GM23338 (cell line): ENCODE data around the gene ENOX1. TPM values are rescaled to one million over a fixed set of nuclear protein-coding genes. Genes with fewer than 3 reads are reported as not detected.

Experiments
- ATAC-seq: fragments of 200-7000 bp; cut with Tn5 transposase; 3 replicates; pipeline ENCODE4 v1.9.1; 2020
- DNase-seq: peaks from one replicate; pipeline ENCODE4 v3.0.0-alpha.2; 2015; ENCODE audit warnings: low spot score
- H2AFZ ChIP-seq: fragments of 200-600 bp; sonication (generic); 2 replicates; pipeline ENCODE4 v1.8.0; 2016; ENCODE audit warnings: antibody characterized with exemption, mild to moderate bottlenecking, moderate library complexity
- H3F3A ChIP-seq: fragments of 200-600 bp; sonication (generic); replicated peaks from 2 replicates; pipeline ENCODE4 v1.8.0; 2017; ENCODE audit warnings: antibody characterized with exemption, mixed run types, low read depth
- H3K27ac ChIP-seq: fragments of 200-600 bp; sonication (generic); 2 replicates; pipeline ENCODE4 v1.6.1; 2016; ENCODE audit warnings: low read depth
- H3K27me3 ChIP-seq: fragments of 200-600 bp; sonication (generic); 2 replicates; pipeline ENCODE4 v1.8.0; 2016; ENCODE audit warnings: mild to moderate bottlenecking, mixed run types, moderate library complexity; ENCODE audit not compliant: insufficient read depth
- H3K36me3 ChIP-seq: fragments of 200-600 bp; sonication (generic); 2 replicates; pipeline ENCODE4 v1.8.0; 2016; ENCODE audit warnings: mild to moderate bottlenecking; ENCODE audit not compliant: insufficient read depth
- H3K4me1 ChIP-seq: fragments of 200-600 bp; sonication (generic); 2 replicates; pipeline ENCODE4 v1.8.0; 2016; ENCODE audit warnings: mild to moderate bottlenecking, moderate library complexity; ENCODE audit not compliant: insufficient read depth
- H3K4me2 ChIP-seq: fragments of 200-600 bp; sonication (generic); 2 replicates; pipeline ENCODE4 v1.7.1; 2017; ENCODE audit warnings: mixed run types
- H3K4me3 ChIP-seq: fragments of 200-600 bp; sonication (generic); 2 replicates; pipeline ENCODE4 v1.6.1; 2016; ENCODE audit warnings: mixed run types
- H3K79me2 ChIP-seq: fragments of 200-600 bp; sonication (generic); replicated peaks from 2 replicates; pipeline ENCODE4 v1.8.0; 2017; ENCODE audit warnings: mild to moderate bottlenecking; ENCODE audit not compliant: insufficient read depth
- H3K9me2 ChIP-seq: fragments of 200-600 bp; sonication (generic); 2 replicates; pipeline ENCODE4 v1.8.0; 2017; ENCODE audit not compliant: insufficient read depth
- H4K20me1 ChIP-seq: fragments of 200-600 bp; sonication (generic); replicated peaks from 2 replicates; pipeline ENCODE4 v1.8.0; 2017; ENCODE audit warnings: mild to moderate bottlenecking; ENCODE audit not compliant: insufficient read depth
- H3K27ac Mint-ChIP-seq: 2 replicates; pipeline ENCODE4 v1.8.0; 2020; ENCODE audit warnings: inconsistent platforms, mild to moderate bottlenecking, moderate library complexity, mixed read lengths
- H3K27me3 Mint-ChIP-seq: 3 replicates; pipeline ENCODE4 v1.8.0; 2022; ENCODE audit warnings: low read depth, mild to moderate bottlenecking, moderate library complexity, mixed read lengths, inconsistent platforms; ENCODE audit not compliant: insufficient read depth, poor library complexity
- H3K36me3 Mint-ChIP-seq: 3 replicates; pipeline ENCODE4 v1.8.0; 2021; ENCODE audit warnings: low read depth, mild to moderate bottlenecking, inconsistent platforms, moderate library complexity, mixed read lengths
- H3K4me1 Mint-ChIP-seq: 3 replicates; pipeline ENCODE4 v1.8.0; 2020; ENCODE audit warnings: mild to moderate bottlenecking, inconsistent platforms, mixed read lengths
- H3K4me3 Mint-ChIP-seq: 3 replicates; pipeline ENCODE4 v1.8.0; 2021; ENCODE audit warnings: moderate library complexity, mild to moderate bottlenecking, inconsistent platforms, mixed read lengths
- H3K9me3 Mint-ChIP-seq: 3 replicates; pipeline ENCODE4 v1.8.0; 2020; ENCODE audit warnings: moderate library complexity, mild to moderate bottlenecking, inconsistent platforms, mixed read lengths
- CREB1 ChIP-seq: fragments of 250-450 bp; sonication (Bioruptor Pico); IDR thresholded peaks from 2 replicates; pipeline ENCODE4 v1.5.0; 2020; ENCODE audit warnings: low read depth, mild to moderate bottlenecking, moderate library complexity
- CTCF ChIP-seq, 2 experiments: fragments of 200-600 bp in 1 of 2; sonication (generic) in 1 of 2; conservative IDR thresholded peaks; 2 replicates each; pipeline versions ENCODE4 v1.5.1 to v1.6.1; 2016 to 2017; ENCODE audit warnings: antibody characterized with exemption in 2 of 2, low read depth in 2 of 2, mild to moderate bottlenecking in 2 of 2, moderate library complexity in 1 of 2
- ETS1 ChIP-seq: IDR thresholded peaks from 2 replicates; pipeline ENCODE4 v1.6.1; 2016; ENCODE audit warnings: antibody characterized with exemption
- EZH2 ChIP-seq: fragments of 200-600 bp; sonication (generic); IDR thresholded peaks from one replicate; pipeline ENCODE4 v1.8.0; 2017; ENCODE audit warnings: antibody characterized with exemption, mild to moderate bottlenecking, low read depth; ENCODE audit not compliant: unreplicated experiment
- EZH2phosphoT487 ChIP-seq: fragments of 200-600 bp; sonication (generic); IDR thresholded peaks from one replicate; pipeline ENCODE4 v1.8.1; 2018; ENCODE audit warnings: antibody characterized with exemption; ENCODE audit not compliant: unreplicated experiment
- JUNB ChIP-seq: IDR thresholded peaks from one replicate; pipeline ENCODE4 v1.6.1; 2016; ENCODE audit warnings: antibody characterized with exemption; ENCODE audit not compliant: unreplicated experiment
- NANOG ChIP-seq: IDR thresholded peaks from 2 replicates; pipeline ENCODE4 v1.6.1; 2016; ENCODE audit warnings: antibody characterized with exemption, borderline replicate concordance
- POLR2AphosphoS5 ChIP-seq: IDR thresholded peaks from 2 replicates; pipeline ENCODE4 v1.6.1; 2016; ENCODE audit warnings: antibody characterized with exemption, low read depth
- REST ChIP-seq: IDR thresholded peaks from one replicate; pipeline ENCODE4 v1.6.1; 2018; ENCODE audit warnings: antibody characterized with exemption; ENCODE audit not compliant: unreplicated experiment
- STAT1 ChIP-seq: IDR thresholded peaks from one replicate; pipeline ENCODE4 v1.6.1; 2016; ENCODE audit warnings: antibody characterized with exemption; ENCODE audit not compliant: unreplicated experiment
- ZNF114 ChIP-seq: fragments of 250-450 bp; sonication (Bioruptor Pico); IDR thresholded peaks from 2 replicates; pipeline ENCODE4 v1.5.0; 2020; ENCODE audit warnings: mild to moderate bottlenecking, moderate library complexity
- ZNF331 ChIP-seq: fragments of 250-450 bp; sonication (Bioruptor Pico); IDR thresholded peaks from 2 replicates; pipeline ENCODE4 v1.5.0; 2020; ENCODE audit warnings: low read depth, mild to moderate bottlenecking, moderate library complexity
- ZNF462 ChIP-seq: fragments of 250-450 bp; sonication (Bioruptor Pico); IDR thresholded peaks from 2 replicates; pipeline ENCODE4 v1.5.0; 2020; ENCODE audit warnings: mild to moderate bottlenecking, moderate library complexity
- polyA plus RNA-seq: library from polyadenylated mRNA; unstranded; fragments of >200 nt; fragmentation: Nextera tagmentation; extraction: Ambion mirVana; gene quantifications from 2 replicates; pipeline ENCODE4 v1.2.1, GENCODE V29; 2016
- total RNA-seq: library from RNA; depleted of rRNA; stranded (reverse); fragments of >200 nt; shearing (Covaris generic); gene quantifications from 2 replicates; pipeline ENCODE4 v1.2.3, GENCODE V29; 2014

ENOX1 gene
- total and polyA plus RNA-seq, 2 experiments from 2014 or later, result 0.66 to 0.81 TPM

GRCh38 chr13:43493496-43494000 lies 293.2 kb downstream of the ENOX1 start:
- 0 out of 2 replicates have a peak overlapping the region, but pooled peaks have one; percentile 43 for H2AFZ ChIP-seq
- no peak overlapping the region for H3K4me2 ChIP-seq
- H3K4me1 ChIP-seq, result no peaks in the 10 kb centered on the region
- H4K20me1 ChIP-seq, result no peaks in the 10 kb centered on the region
- no peak overlapping the region for H3K4me3 ChIP-seq
- no peak overlapping the region for H3K27ac Mint-ChIP-seq
- no peak for TF ChIP-seq ZNF462
- no peak for TF ChIP-seq EZH2phosphoT487
- TF ChIP-seq EZH2, result no peak
- TF ChIP-seq REST, result no peak
- no peak for TF ChIP-seq ZNF331 (CRISPR knock-in tag)
- TF ChIP-seq STAT1, result no peak
- no peak for TF ChIP-seq CREB1 (CRISPR knock-in tag)
- TF ChIP-seq ZNF114 (CRISPR knock-in tag), result no peak
- TF ChIP-seq CTCF (conservative IDR thresholded peaks at IDR 0.05; ENCODE audit: low read depth in 2 of 2), result no peak
- no peak for TF ChIP-seq ETS1
- TF ChIP-seq POLR2AphosphoS5, result no peak
- no peak for TF ChIP-seq NANOG
- TF ChIP-seq JUNB, result no peak
- peaks cover 22% of the 10 kb centered on the region for H3K9me2 ChIP-seq
- no peaks in the 10 kb centered on the region for H3K4me1 Mint-ChIP-seq
- no peaks in the 10 kb centered on the region for H3K36me3 Mint-ChIP-seq
- ATAC-seq (no peak), DNase-seq (no peak)
- H3K27ac ChIP-seq, result no peak overlapping the region
- H3K27me3 Mint-ChIP-seq, result no peaks in the 10 kb centered on the region
- no peak overlapping the region for H3K4me3 Mint-ChIP-seq
- H3K27me3 ChIP-seq, result no peaks in the 10 kb centered on the region
- no peaks in the 10 kb centered on the region for H3K79me2 ChIP-seq
- H3K36me3 ChIP-seq, result no peaks in the 10 kb centered on the region
- H3K9me3 Mint-ChIP-seq, result no peaks in the 10 kb centered on the region
- H3F3A ChIP-seq, result no peaks in the 10 kb centered on the region
